Measurements from ENCODE around the gene PAPPA.

Gene PAPPA

DNA sequence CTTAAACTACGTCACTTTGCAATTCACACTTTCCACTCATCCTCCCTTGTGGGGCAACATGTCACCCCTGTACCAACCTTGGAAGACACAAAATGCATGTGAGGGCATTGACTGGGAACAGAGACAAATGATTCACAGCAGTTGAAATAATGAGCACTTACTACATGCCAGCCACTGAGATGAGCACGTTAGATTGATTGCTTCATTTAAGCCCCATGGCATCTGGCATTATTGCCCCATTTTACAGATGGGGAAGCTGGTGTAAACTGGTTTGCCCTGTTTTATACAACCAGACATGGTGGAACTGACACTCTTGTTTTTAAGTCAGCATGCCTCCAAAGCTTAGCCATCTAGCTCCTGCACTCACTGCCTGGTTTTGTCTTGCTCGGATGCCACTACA lies 204.7 kb downstream of the PAPPA start:
- no peak for DNase-seq

DNA sequence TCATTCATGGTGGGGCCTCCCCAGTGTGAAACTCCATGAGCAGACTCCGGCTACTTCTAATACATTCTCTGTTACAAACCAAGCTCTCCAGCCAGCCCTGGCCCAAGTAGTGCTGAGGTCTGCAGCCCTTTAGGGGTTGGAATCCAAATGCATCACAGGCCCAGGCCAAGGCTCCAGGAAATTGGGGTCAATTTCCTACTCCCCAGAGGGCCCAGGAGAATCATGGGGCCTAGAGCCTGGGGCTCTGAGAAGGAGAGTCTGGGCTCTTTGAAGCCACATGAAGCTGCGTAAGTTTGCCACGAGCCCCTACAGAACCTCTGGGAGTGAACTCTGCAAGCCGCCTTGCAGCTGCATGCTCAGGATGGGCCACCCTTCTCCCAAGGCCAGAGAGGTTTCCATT lies 206.4 kb downstream of the PAPPA start:
- DNase-seq = no peak

- no peak for DNase-seq
Observed at GRCh38 chr9:116360989-116361388, 207.4 kb downstream of the PAPPA start.

DNA sequence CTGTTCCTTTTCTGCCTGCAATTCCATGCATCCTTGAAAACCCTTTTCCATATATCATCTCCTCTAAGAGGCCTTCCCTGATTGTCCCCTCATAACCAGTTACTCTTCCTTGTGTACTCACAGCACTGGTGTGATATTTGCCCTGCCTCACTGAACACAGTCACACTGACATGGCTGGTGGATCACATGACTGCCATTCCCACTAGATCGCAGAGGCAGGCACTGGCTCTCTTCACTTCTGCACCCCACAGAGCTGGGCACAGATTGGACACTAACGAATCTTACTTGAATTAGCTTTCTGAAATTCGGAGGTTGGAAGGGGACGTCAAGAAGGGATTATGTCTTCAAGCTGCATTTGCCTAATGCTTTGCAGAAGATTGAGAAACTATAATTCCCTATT lies 208.0 kb downstream of the PAPPA start:
- DNase-seq = no peak

- DNase-seq = no peak
Observed at GRCh38 chr9:116362493-116362892, 208.9 kb downstream of the PAPPA start.

GRCh38 chr9:116365056-116365471 lies 211.5 kb downstream of the PAPPA start:
- DNase-seq = no peak

GRCh38 chr9:116366241-116366640 lies 212.7 kb downstream of the PAPPA start:
- DNase-seq = no peak

- DNase-seq = no peak
Observed at GRCh38 chr9:116368680-116369079, 215.1 kb downstream of the PAPPA start.

GRCh38 chr9:116369706-116370105 lies 216.1 kb downstream of the PAPPA start:
- no peak for DNase-seq

- DNase-seq = no peak
Observed at GRCh38 chr9:116370556-116370955, 217.0 kb downstream of the PAPPA start.

GRCh38 chr9:116372081-116372673 lies 218.6 kb downstream of the PAPPA start:
- no peak for DNase-seq

GRCh38 chr9:116372786-116373185 lies 219.2 kb downstream of the PAPPA start:
- no peak for DNase-seq

- DNase-seq = no peak
Observed at GRCh38 chr9:116377179-116377798, 223.7 kb downstream of the PAPPA start.

- DNase-seq = no peak
Observed at GRCh38 chr9:116378873-116379272, 225.3 kb downstream of the PAPPA start.

GRCh38 chr9:116379821-116380220 lies 226.2 kb downstream of the PAPPA start:
- DNase-seq = no peak

DNA sequence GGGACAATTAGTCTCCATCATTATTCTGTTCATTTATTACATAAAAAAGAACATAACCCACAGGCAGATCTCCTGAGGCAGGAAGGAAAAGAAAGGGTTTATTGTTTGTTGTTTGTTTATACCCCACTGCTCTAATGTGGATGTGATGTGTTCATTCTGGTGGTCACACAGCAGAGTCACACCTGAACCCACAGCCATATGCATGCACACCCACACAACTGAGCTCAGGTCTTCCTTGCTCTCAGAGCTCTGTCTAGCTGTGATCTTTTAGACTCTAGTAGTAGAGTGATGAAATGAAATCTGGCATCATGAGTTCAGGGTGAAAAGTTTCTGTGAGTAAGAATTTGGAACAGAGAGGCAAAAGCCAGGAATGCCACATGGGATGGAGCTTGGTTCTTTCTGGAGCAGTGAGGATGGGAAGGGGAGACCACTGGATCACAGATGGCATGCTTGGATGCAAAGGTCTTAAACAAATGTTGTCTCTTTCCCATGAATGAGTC lies 227.0 kb downstream of the PAPPA start:
- no peak for DNase-seq

GRCh38 chr9:116381350-116381749 lies 227.8 kb downstream of the PAPPA start:
- DNase-seq = no peak

DNA sequence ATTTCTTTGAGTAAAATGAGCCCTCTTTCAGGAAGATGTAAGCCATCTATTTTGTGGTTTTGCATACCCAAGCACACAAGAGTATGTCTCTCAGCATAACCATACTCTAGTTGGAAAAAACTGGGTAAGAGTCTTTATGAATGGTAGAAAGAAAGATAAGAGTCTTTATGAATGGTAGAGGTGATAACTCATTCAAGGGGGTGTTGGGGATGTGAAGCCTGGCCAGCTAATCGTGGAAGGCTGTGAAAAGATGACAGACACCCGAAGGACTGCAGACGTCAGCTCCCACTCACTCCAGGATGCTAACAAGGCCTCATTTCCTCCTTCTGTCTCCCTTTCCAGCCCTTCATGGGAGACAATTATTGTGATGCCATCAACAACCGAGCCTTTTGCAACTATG lies 228.5 kb downstream of the PAPPA start:
- peak; percentile 2 for DNase-seq

- DNase-seq = no peak
Observed at GRCh38 chr9:116383133-116383532, 229.5 kb downstream of the PAPPA start.

DNA sequence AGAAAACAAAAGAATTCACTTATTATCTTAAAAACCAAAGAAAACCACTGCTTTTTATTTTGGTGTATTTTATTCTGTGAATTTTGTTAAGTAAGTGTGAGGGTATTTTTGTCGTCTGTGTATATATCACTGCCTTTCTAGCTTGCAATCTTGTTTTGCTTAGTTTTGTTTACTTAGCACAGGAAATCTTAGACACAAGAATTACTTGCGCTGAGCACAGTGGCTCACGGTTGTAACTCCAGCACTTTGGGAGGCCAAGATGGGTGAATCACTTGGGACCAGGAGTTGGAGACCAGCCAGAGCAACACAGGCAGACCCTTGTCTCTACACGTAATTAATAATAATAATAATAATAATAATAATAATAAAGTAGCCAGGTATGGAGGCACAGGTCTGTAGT lies 230.3 kb downstream of the PAPPA start:
- no peak for DNase-seq

DNA sequence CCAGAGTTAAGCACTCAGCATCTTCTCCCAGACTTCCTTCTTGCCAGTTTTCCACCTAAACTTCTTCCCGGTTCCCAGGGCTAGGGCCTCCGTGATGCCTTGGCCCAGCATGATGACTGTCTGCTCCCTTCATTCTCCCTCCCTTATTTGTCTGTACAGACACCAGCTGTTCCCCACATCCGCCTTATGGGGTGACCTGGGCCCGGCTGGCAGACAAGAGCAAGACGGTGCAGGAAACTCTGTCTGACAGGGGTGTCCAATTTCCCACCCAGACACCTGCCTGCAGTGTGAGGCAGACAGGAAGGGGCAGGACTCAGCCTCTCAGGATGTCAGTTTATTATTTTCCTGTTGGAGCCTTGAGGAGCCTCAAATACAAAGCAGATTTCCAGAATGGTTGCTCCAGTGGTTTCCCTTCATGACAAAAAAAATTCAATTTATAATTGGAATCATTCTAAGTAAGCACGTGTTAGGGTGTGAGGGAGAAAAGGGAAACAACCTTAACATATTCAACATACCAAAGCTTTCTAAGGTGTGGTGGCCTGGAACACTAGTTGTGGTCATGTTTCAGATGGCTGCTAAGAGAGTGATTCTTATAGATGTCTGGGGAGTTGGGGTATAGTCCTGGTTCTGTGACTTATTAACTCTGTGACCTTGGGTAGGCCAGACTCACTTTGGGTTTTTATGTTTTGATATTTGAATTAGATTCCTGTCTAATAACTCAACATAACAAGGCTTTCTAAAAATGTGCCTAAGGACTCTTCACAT lies 234.5 kb downstream of the PAPPA start:
- DNase-seq = no peak

DNA sequence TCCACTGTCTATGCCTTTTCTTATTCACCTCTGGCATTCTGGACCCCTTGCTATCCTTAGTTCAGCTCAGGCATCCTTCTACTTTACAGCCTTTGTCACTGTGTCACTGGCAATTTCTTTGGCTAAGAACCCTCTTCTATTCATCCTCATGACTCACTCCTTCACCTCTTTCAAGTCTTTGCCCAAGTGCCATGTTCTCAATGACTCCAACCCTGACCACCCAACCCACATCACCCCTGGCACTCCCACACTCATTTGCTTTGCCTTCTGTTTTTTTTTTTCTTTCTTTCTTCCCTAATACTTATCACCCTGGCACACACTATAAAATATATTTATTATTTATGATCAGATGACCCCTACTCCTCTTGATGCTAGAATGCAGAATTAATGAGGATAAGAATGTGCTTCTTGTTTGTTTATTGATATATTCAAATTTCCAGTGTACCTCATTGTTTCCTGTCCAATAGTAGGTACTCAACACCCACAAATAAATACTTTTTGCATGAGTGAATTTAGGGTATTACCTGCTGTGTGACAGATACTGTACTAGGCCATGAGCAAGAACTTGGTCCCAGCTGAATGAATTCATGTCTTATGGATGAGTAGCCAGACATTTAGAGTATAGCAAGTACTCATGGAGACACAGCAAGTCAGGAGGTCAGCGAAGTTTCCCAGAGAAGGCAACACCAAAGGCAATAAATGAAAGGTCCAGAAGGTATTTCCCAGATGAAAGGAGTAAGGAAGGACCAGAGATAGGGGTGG lies 236.1 kb downstream of the PAPPA start:
- no peak for DNase-seq
